ENCODE data around the gene MLPH.

The MLPH gene

GRCh38 chr2:237511433-237511832 is 24.4 kb downstream of the MLPH start:
- no peak for TF ChIP-seq CTCF (IDR thresholded peaks at IDR 0.05; ENCODE audit: control insufficient read depth, extremely low read depth, insufficient read depth)
- no peak overlapping the region for H3K4me3 ChIP-seq (ENCODE audit: low read depth, low read length)
- DNase-seq (ENCODE audit: low read depth) = no peak

- DNase-seq (ENCODE audit: low read depth) = no peak
- TF ChIP-seq CTCF (IDR thresholded peaks at IDR 0.05; ENCODE audit: control insufficient read depth, extremely low read depth, insufficient read depth) = no peak
These were observed 24.9 kb downstream of the MLPH start for GRCh38 chr2:237511885-237512405.

GRCh38 chr2:237512774-237513466 is 25.9 kb downstream of the MLPH start:
- H3K4me3 ChIP-seq (ENCODE audit: low read depth, low read length) = no peak overlapping the region
- peak; percentile 82 for TF ChIP-seq CTCF (IDR thresholded peaks at IDR 0.05; ENCODE audit: control insufficient read depth, extremely low read depth, insufficient read depth)
- DNase-seq (ENCODE audit: low read depth) = peak; percentile 62

More at GRCh38 chr2:237511885-237512405, 24.9 kb downstream of the MLPH start:
- no peak overlapping the region for H3K4me3 ChIP-seq (ENCODE audit: low read depth, low read length)

GRCh38 chr2:237513693-237514092 is 26.6 kb downstream of the MLPH start:
- H3K4me3 ChIP-seq (ENCODE audit: low read depth, low read length) = no peak overlapping the region
- no peak for TF ChIP-seq CTCF (IDR thresholded peaks at IDR 0.05; ENCODE audit: control insufficient read depth, extremely low read depth, insufficient read depth)
- no peak for DNase-seq (ENCODE audit: low read depth)

GRCh38 chr2:237514474-237515130 is 27.6 kb downstream of the MLPH start:
- no peak overlapping the region for H3K4me3 ChIP-seq (ENCODE audit: low read depth, low read length)
- no peak for DNase-seq (ENCODE audit: low read depth)
- no peak for TF ChIP-seq CTCF (IDR thresholded peaks at IDR 0.05; ENCODE audit: control insufficient read depth, extremely low read depth, insufficient read depth)

- no peak for DNase-seq (ENCODE audit: low read depth)
- no peak overlapping the region for H3K4me3 ChIP-seq (ENCODE audit: low read depth, low read length)
- TF ChIP-seq CTCF (IDR thresholded peaks at IDR 0.05; ENCODE audit: control insufficient read depth, extremely low read depth, insufficient read depth) = no peak
These were observed 28.1 kb downstream of the MLPH start for GRCh38 chr2:237515166-237515565.
